HG02642 (cell line): ENCODE measurements around the gene MSI2.

Experiments used
- ATAC-seq: cut with Tn5 transposase; IDR thresholded peaks from one replicate; pipeline ENCODE4 v1.9.1; 2021; ENCODE audit warnings: mild to moderate bottlenecking; ENCODE audit not compliant: unreplicated experiment, poor library complexity

Gene MSI2

DNA sequence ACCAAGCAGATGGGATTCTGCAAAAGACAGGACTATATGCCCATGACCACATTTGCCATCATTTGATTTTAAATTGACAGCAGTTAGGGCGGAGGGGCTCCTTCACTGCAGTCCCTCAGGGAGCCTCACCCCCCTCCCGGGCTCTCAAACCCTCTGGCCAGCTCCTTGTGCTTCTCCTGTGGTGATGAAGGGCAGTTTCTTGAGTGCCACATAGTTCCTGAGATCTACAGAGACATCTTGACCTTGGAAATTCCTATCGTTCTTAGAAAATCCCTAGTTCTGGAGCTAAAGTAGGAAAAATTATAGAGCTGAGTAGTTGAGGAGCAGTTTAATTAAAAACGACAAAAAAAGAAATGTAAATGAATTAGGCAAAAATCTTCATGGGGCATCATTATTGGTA lies 257.2 kb downstream of the MSI2 start:
- ATAC-seq = no peak

DNA sequence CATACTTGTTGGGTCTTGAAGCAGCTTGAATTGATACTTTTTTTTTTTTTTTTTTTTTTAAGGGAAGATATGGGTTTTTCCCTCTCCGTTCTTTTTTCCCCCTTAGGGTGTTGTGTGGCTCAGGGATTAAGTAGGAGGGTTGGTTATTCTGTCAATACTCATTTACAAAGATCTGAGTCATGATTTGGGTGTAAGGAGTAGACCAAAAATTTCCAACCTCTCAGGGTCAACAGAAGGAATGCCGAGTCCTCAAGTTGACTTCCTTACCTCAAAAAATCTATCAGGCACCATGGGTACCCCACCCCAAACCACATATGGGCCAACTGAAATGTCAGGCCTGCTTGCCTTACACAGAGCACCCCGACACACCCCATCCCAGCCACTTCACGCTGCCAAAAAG lies 258.3 kb downstream of the MSI2 start:
- no peak for ATAC-seq

DNA sequence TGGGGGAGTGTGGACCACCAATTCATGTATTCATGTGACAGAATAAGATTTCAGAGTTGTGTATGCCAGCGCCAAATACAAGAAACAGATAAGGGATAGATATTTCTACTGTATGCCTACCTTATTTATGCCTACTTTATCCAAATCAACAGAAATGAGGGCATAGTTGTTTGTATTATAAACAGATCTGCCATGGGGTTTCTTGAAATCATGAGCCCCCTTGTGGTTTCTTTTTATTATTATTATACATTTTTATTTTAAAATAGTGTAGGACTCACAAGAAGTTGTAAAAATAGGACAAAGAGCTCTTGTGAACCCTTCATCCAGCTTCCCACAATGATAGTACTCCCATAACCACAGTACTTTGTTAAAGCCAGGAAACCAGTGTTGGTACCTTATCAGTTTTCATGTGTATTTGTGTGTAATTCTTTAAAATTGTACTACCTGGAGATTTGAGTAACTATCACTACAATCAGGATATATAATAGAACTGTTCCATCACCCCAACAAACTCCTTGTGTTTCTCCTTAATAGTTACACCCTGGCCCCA lies 259.4 kb downstream of the MSI2 start:
- ATAC-seq = no peak

DNA sequence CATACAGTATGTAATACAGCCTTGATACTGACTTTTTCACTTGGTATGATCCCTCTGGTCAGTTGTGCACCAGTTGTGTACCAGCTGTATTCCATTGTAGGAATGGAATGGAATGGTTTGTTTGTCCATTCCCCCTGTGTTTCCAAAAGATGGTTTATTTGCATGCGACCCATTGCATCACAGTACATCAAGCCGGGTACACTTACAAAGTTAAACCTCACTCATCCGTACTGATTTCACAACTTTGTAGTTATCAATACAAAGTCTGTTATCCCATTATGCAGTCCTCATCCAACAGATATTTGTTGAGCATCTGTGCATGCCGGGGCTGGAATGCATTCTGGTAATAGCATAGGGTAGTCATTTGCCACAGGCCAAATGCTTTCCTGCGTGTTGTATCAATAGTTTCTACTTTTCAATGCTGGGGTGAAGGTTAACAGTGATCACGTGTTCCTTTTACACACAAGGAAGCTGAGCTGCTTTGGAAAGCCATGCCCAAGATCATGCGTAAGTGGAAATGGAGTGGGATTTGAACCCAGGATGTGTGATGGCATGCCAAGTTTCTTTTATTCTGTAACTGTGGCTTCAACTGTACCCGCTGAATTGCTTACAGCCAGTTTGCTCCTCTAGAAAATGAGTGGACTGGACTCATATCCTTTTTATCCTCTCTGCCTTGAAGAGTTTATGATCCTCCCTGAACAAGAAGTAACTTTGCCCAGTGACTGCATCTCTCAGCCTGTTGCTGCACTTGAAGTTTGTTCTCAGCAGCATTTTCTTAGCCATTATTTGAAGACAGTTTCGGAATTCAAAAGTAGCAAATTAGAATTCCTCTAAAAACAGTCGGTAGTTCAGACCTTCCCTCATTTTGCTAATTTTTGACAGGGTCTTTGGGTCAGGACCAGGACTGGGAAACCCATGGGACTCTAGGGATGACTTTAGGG lies 260.2 kb downstream of the MSI2 start:
- no peak for ATAC-seq

DNA sequence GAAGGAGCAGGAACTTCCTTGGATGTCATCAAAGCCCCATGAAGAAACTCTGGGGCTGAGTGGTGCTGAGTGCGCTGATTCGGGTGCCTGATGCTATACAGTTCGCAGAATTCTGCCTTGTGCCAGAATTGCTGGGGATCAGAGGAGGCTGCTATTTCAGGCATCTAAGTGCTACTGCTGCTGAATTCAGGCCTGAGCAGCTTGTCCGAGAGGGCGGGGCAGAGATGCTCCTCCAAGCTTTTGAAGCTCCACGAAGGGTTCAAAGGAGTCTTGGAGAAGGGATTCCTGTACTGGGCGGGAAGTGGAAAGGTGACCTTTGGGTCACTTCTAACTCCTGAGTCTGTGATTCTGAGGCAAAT lies 260.9 kb downstream of the MSI2 start:
- no peak for ATAC-seq

DNA sequence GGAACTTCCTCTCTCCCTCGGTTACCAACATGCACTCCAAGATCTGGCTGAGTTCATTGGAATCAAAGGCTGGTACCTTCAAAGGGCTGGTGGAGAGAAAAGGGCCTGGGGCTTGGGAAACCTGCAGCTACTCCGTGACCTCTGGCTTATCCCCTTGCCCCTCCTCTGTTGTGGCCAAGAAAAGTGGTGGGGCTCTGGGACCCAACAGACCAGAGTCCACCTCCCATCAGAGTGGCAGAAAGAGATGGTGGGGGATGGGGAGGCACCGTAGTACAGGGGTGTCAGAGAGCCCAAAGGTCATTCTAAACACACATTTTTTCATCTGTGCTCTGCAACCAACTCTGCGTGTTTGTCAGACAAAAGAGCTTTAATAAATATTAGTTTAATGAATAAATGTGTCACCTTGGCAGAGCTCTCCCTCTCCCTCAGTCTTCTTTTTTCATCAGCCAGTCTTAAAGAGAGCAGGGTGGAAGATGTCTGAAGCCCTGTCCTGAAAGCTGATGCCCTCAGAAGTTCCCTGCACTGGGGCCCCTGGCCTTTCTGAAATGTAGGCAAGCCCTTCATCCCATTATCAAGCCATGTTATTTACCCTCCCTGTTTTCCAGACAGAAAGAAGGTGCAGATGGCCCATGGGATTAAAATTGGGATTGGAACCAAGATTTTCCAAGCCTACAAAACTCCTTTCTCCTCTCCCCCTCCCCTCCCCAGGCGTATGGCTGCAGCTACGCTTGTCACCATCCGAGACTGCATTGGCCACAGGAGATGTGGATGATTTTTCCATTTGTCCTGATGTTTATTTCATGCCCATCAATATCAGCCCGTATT lies 261.5 kb downstream of the MSI2 start:
- ATAC-seq = no peak

DNA sequence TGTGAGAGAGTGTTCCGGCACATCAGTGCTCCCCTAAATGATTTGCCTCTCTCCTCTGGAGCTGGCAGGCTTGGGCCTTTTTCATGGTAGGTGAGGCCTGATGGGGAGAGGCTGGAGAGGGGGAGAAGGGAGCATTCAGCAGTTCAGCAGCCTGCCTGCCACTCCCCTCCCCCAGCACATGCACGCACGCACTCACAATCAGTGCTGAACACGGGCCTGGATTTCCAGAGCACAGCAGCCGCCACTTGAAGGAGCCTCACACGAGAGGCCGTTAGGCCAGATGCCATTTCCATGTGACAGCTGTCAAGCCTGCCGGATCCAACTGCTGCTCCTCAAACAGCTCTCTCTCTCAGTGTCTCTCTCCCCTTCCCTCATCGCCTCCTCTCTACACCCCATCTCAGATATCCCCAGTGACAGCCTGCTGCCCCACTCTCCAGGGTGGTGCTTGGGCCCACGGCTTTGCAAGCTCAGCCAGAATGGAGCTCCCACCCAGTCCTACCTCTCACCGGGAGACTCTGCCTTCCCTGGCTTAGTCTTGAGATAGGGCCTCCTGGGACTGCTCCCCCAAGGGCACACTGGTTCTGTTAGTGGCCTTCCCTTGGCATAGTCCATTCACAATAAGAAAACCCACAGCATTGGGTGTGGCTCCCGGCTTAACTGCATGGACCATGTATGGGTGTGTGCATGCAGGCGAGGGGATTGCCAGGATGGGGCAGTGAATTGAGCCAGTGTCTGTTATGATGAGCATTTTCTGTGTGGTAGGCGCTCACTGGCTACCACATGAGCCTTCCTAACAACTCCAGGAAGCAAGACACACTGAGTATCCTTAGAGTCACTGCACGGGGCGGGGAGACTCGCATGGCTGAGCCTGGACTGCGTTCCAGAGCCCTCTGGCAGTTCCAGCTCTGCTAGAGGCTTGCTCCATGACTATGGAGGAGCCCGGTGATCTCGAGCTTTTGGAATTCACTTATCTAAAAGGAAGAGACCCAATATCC lies 262.6 kb downstream of the MSI2 start:
- ATAC-seq = no peak

DNA sequence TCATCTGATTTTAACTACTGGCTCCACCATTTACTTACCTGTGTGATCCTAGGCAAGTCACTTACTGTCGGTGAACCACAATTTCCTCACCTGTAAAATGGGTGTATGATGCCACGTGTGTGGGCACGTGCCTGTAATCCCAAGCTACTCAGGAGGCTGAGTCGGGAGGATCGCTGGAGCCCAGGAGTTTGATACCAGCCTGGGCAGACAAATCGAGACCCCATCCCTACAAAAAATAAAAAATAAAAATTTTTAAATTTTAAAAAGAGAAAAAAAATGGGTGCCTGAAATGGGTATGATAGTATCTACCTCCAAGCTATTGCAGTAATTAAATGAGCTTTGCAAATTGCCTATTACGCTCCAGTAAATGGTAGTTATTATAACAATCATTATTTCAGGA lies 263.5 kb downstream of the MSI2 start:
- no peak for ATAC-seq

DNA sequence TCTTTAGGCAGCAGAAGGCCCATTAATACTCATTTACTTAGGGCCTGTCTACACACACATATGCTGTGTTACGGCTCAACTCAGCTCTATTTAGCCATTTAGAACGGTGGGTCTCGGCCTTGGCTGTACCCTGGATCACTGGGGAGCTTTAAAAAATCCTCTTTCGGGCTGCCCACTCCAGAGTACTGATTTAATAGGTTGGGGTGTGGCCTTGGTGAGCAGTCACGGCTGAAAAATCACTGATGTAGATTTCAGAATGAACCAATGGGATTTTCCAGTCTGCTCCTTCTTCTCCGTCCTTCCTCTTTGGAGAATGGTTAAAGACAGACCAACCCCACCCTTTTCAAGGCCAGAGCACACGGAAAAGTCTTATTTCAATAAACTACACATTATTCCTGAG lies 265.3 kb downstream of the MSI2 start:
- no peak for ATAC-seq

DNA sequence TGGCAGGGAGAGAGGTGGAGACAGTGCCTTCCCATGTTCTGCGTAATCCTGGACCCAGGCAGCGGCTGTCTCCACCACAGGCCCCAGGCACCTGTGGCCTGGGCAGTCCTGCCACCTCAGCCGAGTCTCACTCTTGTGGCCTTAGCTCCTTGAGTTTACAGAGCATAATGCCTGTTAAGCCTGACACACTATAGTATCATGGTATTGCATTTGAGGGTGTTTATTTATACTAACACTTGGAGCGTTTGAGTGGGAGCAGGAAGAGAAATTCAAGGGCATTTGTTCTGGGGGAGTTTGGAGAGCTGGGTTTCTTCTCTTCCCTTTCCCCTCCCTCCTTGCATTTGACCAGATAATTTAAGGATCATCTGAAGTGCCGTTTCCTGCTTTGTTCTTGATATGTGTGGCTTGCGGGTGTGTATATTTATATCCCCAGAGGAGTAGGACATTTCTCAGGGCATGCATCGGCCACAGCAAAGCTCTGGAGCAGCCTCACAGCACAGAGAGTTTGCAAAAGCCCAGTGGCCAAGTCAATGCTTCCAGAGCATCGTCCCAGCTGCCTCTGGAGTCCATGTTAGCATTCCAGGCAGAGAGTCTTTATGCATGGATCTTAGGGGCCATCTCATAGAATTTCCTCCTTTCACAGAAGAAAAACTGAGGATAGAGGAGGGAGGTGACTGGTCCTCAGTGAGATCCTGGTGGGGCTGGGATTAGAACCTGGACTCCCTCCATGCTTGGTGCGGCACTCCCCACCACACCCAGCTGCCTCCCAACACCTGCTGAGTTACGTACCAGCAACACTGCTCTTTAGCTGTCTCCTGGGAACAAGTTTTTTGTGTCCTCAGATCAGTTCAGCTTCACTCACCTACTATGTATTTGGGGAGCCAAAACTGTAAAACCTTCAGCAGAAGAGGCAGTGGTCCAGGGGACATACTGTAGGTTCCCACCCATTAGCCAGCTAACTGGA lies 266.0 kb downstream of the MSI2 start:
- ATAC-seq = no peak

DNA sequence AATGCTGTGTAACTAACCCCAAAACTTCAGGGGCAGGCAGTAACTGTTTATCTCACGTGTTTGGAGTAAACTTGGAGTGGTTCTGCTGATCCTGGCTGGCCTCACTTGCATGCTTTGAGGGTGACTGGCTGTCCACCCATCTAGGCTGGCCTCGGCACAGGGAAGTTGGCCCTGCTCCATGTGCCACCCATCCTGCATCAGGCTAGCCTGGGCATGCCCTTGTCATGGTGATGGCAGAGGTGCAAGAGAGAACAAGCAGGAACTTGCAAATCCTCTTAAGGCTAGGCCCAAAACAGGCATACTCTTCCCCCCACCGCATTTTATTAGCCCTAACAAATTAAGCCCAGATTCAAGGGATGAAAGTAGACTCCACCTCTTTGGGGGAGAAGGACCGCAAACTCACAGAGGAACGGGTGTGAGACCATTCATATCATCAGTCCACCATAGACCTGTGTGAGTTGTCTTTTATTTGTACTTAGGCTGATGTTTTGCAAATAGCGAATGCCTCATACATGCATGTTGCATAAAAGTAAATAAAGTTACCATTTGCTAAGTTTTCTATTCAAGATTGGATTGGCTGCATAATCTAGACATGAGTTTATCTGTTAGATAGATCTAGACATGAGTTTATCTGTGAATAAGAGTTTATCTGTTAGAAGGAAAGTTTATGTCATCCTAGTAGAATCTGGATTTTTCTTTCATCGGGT lies 267.8 kb downstream of the MSI2 start:
- no peak for ATAC-seq

DNA sequence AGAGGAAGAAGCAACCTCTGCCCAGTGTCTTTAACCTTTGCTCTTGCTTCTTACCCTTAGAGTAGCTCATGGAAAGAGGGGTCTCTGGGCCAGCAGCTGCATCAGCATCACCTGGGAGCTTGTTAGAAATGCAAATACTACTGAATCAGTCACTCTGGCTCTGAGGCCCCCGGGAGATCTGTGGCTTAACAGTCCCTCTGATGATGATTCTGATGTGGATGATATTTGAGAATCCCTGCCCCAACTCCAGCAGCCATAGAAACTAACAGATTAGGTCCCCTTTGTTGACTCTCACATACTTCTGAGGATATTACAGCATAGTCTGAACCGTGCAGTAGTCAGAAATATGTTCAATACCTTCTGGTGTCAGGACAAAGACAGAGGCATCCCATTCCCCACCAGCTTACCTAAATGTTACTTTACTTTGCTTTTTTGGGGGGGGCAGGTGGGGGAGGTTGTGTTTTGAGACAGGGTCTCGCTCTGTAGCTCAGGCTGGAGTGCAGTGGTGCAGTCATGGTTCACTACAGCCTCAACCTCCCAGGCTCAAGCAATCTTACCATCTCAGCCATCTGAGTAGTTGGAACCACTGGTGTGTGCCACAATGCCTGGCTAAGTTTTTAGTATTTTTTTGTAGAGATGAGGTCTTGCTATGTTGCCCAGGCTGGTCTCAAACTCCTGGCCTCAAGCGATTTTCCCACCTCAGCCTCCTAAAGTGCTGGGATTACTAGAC lies 268.7 kb downstream of the MSI2 start:
- ATAC-seq = no peak

DNA sequence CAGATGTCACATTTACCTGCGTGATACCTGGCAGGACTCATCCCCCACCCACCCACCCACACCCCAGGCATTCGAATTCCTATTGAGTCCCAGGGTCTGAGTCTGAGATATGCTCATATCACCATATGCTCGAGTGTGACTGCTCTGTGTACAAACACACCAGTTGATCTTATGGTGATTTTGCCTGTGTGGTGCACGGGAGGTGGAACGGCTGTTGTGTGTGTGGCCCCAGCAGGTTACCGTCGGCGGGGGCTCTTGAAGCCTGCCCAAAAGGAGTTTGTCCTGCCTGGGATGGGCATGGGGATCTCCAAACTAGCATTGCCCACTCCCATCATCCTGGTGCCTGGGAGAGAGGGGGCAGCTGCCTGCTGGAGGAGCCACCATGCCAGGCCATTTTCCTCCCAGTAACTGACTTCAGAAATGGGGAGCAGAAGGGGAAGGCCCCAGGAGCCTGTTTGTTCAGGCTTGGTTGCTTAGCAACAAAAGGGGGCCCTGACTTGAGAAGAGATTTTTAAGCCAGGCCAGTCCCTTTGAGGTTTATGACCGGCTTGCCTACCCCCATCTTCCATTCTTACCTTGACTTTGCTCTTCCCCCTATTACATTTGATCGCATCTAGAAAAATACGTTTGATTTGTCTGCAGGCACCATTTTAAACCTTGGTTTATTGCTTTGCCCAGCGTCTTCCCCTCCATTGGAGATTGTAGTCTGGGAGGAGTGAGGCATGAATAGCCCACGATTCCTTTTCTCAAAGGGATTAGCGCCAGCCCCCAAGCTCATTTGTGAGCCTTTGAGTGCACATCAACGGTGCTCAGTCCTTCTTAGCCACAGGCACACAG lies 271.1 kb downstream of the MSI2 start:
- ATAC-seq = no peak

DNA sequence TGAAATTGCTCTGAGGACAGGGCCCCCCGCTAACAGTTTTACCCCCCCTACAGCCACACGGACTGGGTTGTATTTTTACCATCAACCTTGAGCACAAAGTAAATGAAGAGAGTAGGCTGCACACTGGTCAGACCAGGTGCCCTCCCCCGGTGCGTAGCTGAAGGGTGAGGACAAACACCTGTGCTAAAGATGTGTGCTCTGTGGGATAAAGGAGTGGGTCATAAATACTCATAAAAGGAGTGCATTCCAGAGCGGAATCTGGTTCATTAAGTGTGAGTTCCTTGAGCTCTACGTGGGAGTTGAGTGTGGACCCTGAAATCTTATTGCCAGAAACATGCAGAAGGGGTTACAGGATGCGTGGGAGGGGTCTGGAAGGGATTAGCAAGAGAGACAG lies 271.7 kb downstream of the MSI2 start:
- ATAC-seq = no peak

DNA sequence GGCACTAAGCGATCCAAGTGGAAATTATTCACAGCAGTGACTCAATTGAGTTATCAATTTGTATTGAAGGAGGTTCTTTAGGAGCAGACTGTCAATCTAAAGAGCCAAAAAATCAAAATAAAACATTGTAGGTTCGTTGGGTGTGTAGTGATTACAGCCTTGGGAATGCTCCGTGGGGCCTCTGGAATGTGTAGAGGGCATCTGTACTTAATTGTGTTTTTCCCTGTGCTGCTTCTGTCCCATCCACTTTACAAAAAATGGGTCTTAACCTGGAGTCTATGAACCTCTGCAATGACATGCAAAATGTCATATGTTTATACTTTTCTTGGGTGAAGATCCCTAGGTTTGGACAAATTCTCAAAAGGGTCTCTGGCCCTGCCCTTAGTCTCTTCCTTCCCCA lies 273.7 kb downstream of the MSI2 start:
- ATAC-seq = no peak

DNA sequence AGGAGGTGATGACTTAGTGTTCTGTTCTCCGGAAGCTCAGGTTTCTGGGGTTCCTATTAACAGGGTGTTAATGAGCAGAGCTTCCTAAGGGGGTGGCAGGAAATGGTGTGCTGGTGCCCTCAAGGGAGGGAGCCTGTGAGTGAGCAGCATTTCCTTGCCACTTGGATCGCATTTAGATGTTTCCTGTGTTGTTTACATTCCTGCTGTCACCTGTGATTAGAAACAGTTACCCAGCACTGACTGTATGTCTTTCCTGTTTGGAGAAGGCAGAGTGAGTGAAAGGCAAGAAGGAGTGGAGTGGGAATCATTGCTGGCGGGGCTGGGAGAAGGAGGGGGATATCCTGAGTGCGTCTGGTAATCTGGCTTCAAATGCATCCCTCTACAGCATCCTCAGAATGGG lies 274.2 kb downstream of the MSI2 start:
- ATAC-seq = no peak

DNA sequence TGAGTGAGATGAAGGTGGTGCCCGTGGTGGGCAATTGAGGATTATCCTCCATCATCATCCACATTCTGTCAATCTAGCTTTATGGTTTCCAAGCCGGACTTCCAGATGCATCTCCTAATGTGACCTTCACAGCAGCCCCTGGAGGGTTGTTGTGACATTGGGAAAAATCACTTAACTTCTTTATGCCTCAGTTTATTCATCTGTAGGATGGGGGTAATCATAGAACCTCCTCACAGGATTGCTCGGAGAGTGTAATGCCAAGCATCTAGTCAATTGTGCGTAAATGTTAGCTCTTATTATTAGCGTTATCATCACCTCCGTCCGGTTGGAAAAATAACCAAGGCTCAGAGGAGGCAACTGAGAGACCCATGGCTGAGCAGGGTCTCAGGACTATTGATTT lies 274.8 kb downstream of the MSI2 start:
- no peak for ATAC-seq
